Esophagus muscularis mucosa (tissue), 4 donors: Measurements from ENCODE around the gene APOBEC3A. TPM values are rescaled to one million over a fixed set of nuclear protein-coding genes. Genes with fewer than 3 reads are reported as not detected.
"Not testable (repeated sequence)": the region's sequence is repeated elsewhere in the genome, so short reads cannot be mapped to it uniquely, and the experiment has no call there.

ENCODE experiments used
- DNase-seq: peaks from one replicate; pipeline ENCODE4 v3.0.0-alpha.2; 2017; ENCODE audit errors: extremely low spot score
- H3K27ac ChIP-seq, 4 donors: fragments of 200-600 bp; sonication (generic); replicated peaks in 1 of 4; 1 replicate in 3 of 4; 2 replicates in 1 of 4; pipeline ENCODE4 v1.5.1; 2016 to 2019; ENCODE audit warnings: mild to moderate bottlenecking in 1 of 4
- H3K27me3 ChIP-seq, 4 donors: fragments of 200-600 bp; sonication (generic); one replicate each; pipeline versions ENCODE4 v1.5.1 to v1.6.0; 2016 to 2019
- H3K36me3 ChIP-seq, 4 donors: fragments of 200-600 bp; sonication (generic); one replicate each; pipeline ENCODE4 v1.5.1; 2016 to 2019
- H3K4me1 ChIP-seq, 4 donors: fragments of 200-600 bp; sonication (generic); one replicate each; pipeline ENCODE4 v1.5.1; 2016 to 2019
- H3K4me3 ChIP-seq, 4 donors: fragments of 200-600 bp; sonication (generic); 1 replicate in 2 of 4; 2 replicates in 2 of 4; pipeline ENCODE4 v1.5.1; 2016 to 2019; ENCODE audit warnings: mild to moderate bottlenecking in 4 of 4, moderate library complexity in 1 of 4
- H3K9me3 ChIP-seq, 4 donors: fragments of 200-600 bp; sonication (generic); 1 replicate in 3 of 4; 2 replicates in 1 of 4; pipeline ENCODE4 v1.5.1; 2016 to 2019
- CTCF ChIP-seq, 3 experiments: fragments of 200-600 bp in 2 of 3; fragments of 450-650 bp in 1 of 3; sonication (generic) in 2 of 3; IDR thresholded peaks; one replicate each; pipeline ENCODE4 v1.5.1; 2017 to 2019; ENCODE audit warnings: antibody characterized with exemption in 3 of 3, mild to moderate bottlenecking in 2 of 3, moderate library complexity in 1 of 3
- EP300 ChIP-seq: sonication (generic); formaldehyde crosslinking; IDR thresholded peaks from one replicate; pipeline ENCODE4 v1.6.1; 2017; ENCODE audit warnings: antibody characterized with exemption
- POLR2A ChIP-seq: fragments of 450-650 bp; IDR thresholded peaks from one replicate; pipeline ENCODE4 v1.6.1; 2017; ENCODE audit warnings: antibody characterized with exemption, moderate library complexity, mild to moderate bottlenecking, low read depth
- POLR2AphosphoS5 ChIP-seq, 2 donors: sonication (generic); formaldehyde crosslinking; IDR thresholded peaks; one replicate each; pipeline ENCODE4 v1.6.1; 2017; ENCODE audit warnings: antibody characterized with exemption in 2 of 2
- WGBS: methylation state at CpG from one replicate; pipeline ENCODE4 v1.1.5; 2018; 5-methylcytosine and 5-hydroxymethylcytosine counted together
- intact Hi-C: fragments of 100-400 bp; cut with DNase I; formaldehyde crosslinking; loops from one replicate; pipeline ENCODE4 v1.15.1; 2023
- total RNA-seq, 4 donors: library from RNA; depleted of rRNA; stranded (reverse); fragments of >200 nt; gene quantifications; one replicate each; pipeline versions ENCODE4 v1.1.0 to v1.2.1, GENCODE V29; 2016

Gene APOBEC3A
- total RNA-seq, 4 donors from 2014 or later = 0.58 to 8.0 TPM; not detected in 2

GRCh38 chr22:38973289-38974169, 16.1 kb downstream of the APOBEC3A start:
- no peaks in the 10 kb centered on the region for H3K9me3 ChIP-seq
- intact Hi-C loops = no loop called here
- no peaks in the 10 kb centered on the region for H3K4me1 ChIP-seq
- TF ChIP-seq POLR2A (no peak), EP300 (no peak), CTCF (IDR thresholded peaks at IDR 0.05) (peak in 1 of 3 experiments; percentile 80)
- H3K27me3 ChIP-seq = no peaks in the 10 kb centered on the region
- no peak overlapping the region for H3K27ac ChIP-seq
- WGBS = no CpG with 5 or more reads among the region's 15 CpGs
- no peak overlapping the region for H3K4me3 ChIP-seq
- no peaks in the 10 kb centered on the region for H3K36me3 ChIP-seq
- DNase-seq = peak; percentile 82

GRCh38 chr22:38974170-38974825, 16.9 kb downstream of the APOBEC3A start:
- TF ChIP-seq CTCF (IDR thresholded peaks at IDR 0.05) (no peak), POLR2A (no peak), POLR2AphosphoS5 (IDR thresholded peaks at IDR 0.05) (no peak), EP300 (no peak)
- no CpG with 5 or more reads among the region's 18 CpGs for WGBS
- DNase-seq = peak; percentile 75
- H3K4me1 ChIP-seq = no peaks in the 10 kb centered on the region
- H3K27me3 ChIP-seq = no peaks in the 10 kb centered on the region
- intact Hi-C loops = no loop called here
- H3K27ac ChIP-seq = no peak overlapping the region
- H3K36me3 ChIP-seq = no peaks in the 10 kb centered on the region
- H3K9me3 ChIP-seq = no peaks in the 10 kb centered on the region
- H3K4me3 ChIP-seq = no peak overlapping the region

GRCh38 chr22:38974826-38975175, 17.4 kb downstream of the APOBEC3A start:
- Histone ChIP-seq H3K27ac (no peak overlapping the region), H3K9me3 (no peaks in the 10 kb centered on the region), H3K4me3 (no peak overlapping the region), H3K36me3 (no peaks in the 10 kb centered on the region), H3K4me1 (no peaks in the 10 kb centered on the region), H3K27me3 (no peaks in the 10 kb centered on the region)
- intact Hi-C loops = no loop called here
- WGBS = no CpG with 5 or more reads among the region's 7 CpGs
- DNase-seq = no peak
- TF ChIP-seq CTCF (IDR thresholded peaks at IDR 0.05) (no peak), POLR2AphosphoS5 (IDR thresholded peaks at IDR 0.05) (no peak), EP300 (no peak), POLR2A (no peak)

GRCh38 chr22:38977289-38977688, 19.9 kb downstream of the APOBEC3A start:
- H3K4me1 ChIP-seq = peaks cover 0 to 15% (median 11%) of the 10 kb centered on the region in 4 donors
- DNase-seq, H3K4me3 ChIP-seq, H3K27ac ChIP-seq, H3K9me3 ChIP-seq, H3K27me3 ChIP-seq, intact Hi-C loops, H3K36me3 ChIP-seq: not testable (repeated sequence)
- no CpG with 5 or more reads among the region's 4 CpGs for WGBS

- intact Hi-C loops = loop anchor here (5.0 to 10.0 kb wide), 2 partner anchors 56 to 113 kb away; no protein-coding TSS in a partner anchor
- peaks cover 0 to 22% (median 16%) of the 10 kb centered on the region in 4 donors for H3K4me1 ChIP-seq
- H3K36me3 ChIP-seq, H3K27ac ChIP-seq, DNase-seq, H3K4me3 ChIP-seq, H3K9me3 ChIP-seq, H3K27me3 ChIP-seq: not testable (repeated sequence)
- no CpG with 5 or more reads among the region's 10 CpGs for WGBS
These were observed 23.2 kb downstream of the APOBEC3A start for GRCh38 chr22:38980587-38980986.
